T-helper 22 cell (primary cell): Measurements from ENCODE around the gene SKAP1.
A peak's percentile ranks its signal among the peaks of the same experiment; 100 is the strongest.
"Not testable (repeated sequence)": the region's sequence is repeated elsewhere in the genome, so short reads cannot be mapped to it uniquely, and the experiment has no call there.

Experiments
- DNase-seq: peaks from one replicate; pipeline ENCODE4 v3.0.0-alpha.2; 2020; ENCODE audit warnings: low read depth

The SKAP1 gene

DNA sequence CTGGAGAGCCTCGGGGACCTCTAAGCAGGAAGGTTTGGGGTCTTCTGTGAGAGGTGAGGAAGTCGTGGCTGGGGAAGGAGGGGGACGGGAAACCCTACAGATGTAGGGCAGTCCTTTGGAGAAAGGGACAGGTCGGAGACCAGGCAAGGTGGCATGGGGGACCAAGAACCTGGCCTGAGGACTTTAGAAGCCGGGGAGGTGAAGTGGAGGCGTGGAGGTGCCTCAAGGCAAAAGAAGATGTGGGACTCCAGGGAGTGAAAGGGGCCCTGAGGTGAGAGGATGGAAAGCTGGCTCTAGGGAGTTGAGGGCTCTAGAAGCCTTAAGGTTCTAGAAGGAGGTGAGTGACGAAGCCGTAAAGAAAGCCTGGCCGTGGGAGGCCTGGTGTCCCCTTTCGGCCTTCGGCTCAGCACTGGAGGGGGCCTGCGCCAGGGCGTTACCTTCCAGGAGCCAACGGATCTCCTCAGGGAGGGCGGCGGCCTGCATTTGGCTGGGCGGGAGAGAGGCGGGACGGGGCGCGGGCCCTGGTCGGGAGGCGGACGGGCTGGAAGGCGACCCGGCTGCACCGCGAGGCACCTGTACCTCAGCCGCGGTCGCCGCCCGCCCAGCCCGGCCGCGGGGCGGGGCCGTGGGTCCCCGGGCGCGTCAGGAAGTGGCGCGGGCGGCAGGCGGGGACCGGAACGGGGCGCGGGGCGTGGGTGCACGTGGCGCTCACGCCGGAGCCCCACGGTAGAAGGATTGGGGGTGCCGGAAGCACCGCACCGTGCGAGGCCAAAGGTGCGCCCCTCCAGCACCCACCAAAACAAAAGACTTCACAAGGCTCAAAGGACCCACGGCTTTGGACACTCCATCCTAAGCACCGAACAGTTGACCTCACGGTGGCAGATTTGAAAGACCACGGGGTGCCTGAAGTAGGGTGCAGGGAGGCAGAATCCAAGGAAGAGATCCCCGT, at the start of gene SKAP1:
SKAP1 (minus strand) TSS at position 577 of the 949 bp plus-strand sequence.
- peak; percentile 58 for DNase-seq

- DNase-seq = no peak
Observed at GRCh38 chr17:48479014-48479402, 49.0 kb upstream of the SKAP1 start.

GRCh38 chr17:48478224-48479013, 48.4 kb upstream of the SKAP1 start:
- DNase-seq = no peak

DNA sequence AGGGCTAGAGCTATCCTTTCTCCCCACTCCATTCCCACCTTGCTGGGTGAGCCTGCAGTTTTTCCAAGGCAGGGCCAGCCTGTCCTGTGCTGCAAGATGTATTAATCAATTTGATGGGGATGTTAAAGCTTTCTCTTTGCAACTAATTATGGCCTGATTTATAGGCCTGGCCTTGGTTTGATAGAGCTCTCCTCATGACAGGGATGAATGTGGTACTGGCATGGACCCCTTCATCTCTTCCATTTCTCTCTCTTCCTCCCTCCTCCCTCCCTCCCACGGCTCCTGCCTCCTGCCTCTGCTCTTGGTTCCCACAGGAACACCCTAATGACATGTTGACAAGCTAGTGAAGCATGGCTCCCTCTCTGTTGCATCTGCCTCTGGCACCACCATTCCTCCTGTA, 47.2 kb upstream of the SKAP1 start:
- no peak for DNase-seq

GRCh38 chr17:48472411-48473281, 42.6 kb upstream of the SKAP1 start:
- no peak for DNase-seq

DNA sequence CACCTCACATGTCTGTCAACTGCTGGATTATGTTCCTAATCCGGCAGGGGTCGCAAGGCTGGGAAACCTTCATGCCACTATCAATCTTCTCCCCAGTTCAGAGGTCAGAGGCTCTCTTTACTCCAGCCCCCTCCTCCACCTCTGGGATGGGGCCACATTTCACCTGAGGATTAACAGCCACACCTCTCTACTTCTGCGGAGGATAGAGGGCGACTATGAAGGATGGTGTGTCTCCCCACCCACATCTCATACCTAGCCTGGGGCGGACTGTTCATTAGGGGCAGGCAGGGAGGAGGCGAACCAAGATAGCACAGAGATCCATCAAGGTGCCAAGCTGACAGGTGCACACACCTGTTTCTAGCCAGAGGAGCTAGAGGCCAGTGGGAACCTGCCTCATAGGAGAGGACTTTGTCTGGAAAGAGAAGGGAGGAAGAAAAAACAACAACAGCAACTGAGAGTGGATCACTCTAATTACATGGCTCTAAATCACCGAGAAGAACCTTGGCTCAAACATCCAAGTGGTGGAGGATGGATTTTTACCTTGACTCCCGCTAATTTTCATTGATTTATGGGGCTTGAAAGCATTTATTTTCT, 41.9 kb upstream of the SKAP1 start:
- DNase-seq = no peak

GRCh38 chr17:48470388-48471034, 40.5 kb upstream of the SKAP1 start:
- no peak for DNase-seq

GRCh38 chr17:48469227-48469626, 39.2 kb upstream of the SKAP1 start:
- no peak for DNase-seq

- no peak for DNase-seq
Observed at GRCh38 chr17:48468299-48468698, 38.3 kb upstream of the SKAP1 start.

DNA sequence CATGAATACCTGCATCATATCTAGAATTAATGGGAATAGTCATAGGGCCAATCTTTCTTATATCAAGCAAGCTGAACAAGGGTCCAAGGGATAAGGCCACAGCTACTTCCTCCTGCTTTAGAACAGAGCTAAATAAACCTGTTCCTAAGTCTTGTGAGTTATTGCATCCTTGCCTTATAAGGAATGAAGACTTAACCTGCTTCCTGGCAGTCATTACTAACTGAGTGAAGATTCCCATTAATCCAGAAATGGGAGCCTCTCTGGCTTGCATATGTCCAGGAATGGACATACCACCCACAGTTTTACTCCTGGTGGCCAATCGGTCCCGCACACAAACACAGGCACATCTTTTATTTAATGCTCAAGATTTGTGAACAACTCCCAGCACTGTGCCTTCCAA, 35.9 kb upstream of the SKAP1 start:
- DNase-seq = no peak

- no peak for DNase-seq
Observed at GRCh38 chr17:48463526-48463925, 33.5 kb upstream of the SKAP1 start.

GRCh38 chr17:48462946-48463345, 32.9 kb upstream of the SKAP1 start:
- no peak for DNase-seq

- DNase-seq = no peak
Observed at GRCh38 chr17:48460052-48460451, 30.0 kb upstream of the SKAP1 start.

DNA sequence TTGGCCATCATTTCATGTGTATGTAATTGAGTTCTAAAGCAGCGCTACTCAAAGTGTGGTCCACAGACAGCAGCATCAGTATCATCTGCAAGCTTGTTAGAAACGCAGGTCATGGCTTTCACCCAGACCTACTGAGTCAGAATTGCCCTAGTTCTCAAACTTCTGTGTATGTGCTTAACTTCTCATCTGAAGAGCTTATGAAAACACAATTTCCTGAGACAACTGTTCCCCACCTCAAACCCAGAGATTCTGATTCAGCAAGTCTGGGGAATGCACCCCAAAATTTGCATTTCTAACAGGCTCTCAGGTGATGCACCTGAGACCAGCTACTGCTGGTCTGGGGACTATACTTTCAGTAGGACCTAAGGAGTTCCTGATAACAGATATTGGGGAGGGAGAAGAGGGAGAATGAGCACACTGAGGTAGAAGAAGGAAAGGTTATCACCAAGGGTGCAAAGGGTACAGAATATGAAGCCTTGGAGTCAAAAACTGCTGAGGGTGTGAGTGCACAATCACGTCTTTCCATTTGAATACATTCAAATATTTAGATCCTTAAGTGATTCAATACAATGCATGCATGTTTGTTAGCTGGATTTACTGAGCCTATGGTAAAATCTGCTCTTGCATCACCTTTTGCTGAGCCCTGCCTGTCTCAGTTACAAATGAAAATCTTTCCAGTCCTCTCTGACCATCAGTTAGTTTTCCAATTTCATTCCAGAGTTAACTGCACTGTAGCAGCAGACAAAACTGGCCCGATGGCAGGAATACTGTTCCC, 29.2 kb upstream of the SKAP1 start:
- no peak for DNase-seq

DNA sequence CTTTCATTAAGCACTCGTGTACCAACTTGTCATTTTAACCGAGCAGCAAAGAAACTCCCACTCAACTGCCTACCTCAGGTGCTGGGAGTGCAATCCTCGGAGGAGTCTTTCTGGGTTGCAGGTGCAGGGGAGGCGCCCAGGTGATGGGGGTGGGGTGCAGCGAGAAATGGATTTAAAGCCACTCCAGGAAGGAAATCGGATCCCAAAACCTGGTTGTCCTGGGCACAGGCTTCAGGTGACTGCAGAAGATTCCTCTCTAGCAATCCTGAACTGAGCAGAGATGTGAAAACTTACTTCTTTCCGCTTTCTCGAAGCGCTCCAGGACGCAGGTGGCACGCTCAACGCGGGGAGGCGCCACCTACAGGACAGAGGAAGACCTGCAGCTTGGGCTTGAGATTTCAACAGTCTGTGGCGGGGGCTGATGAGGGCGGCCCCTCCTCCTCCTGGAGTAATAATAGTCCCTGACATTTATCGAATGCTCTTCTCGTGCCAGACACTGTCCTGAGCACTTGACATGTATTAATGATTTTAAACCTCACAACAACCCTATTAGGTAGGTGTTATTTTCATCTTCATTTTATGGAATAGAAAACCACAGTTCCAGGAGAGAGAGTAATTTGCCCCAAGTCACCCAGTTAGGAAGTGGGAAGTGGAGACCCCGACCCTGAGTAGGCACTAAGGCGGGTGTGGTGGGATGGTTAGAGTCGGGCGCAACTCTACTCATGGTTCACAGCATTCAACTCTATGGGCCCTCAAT, 27.2 kb upstream of the SKAP1 start:
- peak; percentile 53 for DNase-seq

- DNase-seq = no peak
Observed at GRCh38 chr17:48456589-48456988, 26.6 kb upstream of the SKAP1 start.

GRCh38 chr17:48455791-48456190, 25.8 kb upstream of the SKAP1 start:
- no peak for DNase-seq

DNA sequence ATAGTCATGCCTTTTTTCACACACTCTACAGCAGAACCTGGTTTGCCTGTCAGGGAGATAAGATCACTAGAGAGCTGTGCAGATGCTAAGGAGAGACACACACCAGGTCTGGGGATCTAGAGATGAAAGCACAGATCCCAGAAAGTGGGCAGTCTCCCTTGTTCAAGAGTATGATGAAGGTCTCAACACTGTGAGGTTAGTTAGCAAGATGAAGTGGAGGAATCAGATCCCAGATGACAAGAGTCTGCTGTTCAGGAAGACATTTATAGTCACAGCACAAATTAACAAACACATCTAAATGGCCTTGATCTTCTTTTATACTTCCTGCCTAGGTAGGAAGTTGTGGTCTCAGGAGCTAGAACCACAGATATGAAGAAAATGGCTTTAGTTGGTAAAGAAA, 23.4 kb upstream of the SKAP1 start:
- no peak for DNase-seq

- DNase-seq = no peak
Observed at GRCh38 chr17:48451489-48451888, 21.5 kb upstream of the SKAP1 start.

DNA sequence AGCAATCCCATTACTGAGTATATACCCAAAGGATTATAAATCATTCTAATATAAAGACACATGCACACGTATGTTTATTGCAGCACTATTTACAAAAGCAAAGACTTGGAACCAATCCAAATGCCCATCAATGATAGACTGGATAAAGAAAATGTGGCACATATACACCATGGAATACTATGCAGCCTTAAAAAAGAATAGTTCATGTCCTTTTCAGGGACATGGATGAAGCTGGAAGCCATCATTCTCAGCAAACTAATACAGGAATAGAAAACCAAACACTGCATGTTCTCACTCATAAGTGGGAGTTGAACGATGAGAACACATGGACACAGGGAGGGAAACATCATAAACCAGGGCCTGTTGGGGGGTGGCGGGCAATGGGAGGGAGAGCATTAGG, 19.3 kb upstream of the SKAP1 start:
- not testable (repeated sequence) for DNase-seq
